ENCODE data around the gene SURF2.
"Not testable (repeated sequence)": the region's sequence is repeated elsewhere in the genome, so short reads cannot be mapped to it uniquely, and the experiment has no call there.

- not testable (repeated sequence) for TF ChIP-seq CTCF, POLR2A (IDR thresholded peaks at IDR 0.05)
Measured at GRCh38 chr9:133317551-133317950, 38.8 kb upstream of the SURF2 start.

All from heart left ventricle (tissue), 13 donors.